HepG2 (cell line): Measurements from ENCODE around the gene SAMSN1. TPM values are rescaled to one million over a fixed set of nuclear protein-coding genes. Genes with fewer than 3 reads are reported as not detected.

ENCODE experiments used
- ATAC-seq: fragments of 200-7000 bp; cut with Tn5 transposase; 3 replicates; pipeline ENCODE4 v1.9.1; 2020; ENCODE audit warnings: mild to moderate bottlenecking, moderate library complexity
- BruUV-seq: library from RNA; stranded (reverse); fragments of 400-500 nt; replicated peaks from 2 replicates; lab custom pipeline; 2021; lab: Mats Ljungman, UMichigan
- CTCF ChIA-PET: fragments of 300-600 bp; formaldehyde crosslinking; extraction: SDS; loops from one replicate; lab custom pipeline; 2021; ENCODE audit warnings: low total read pairs, inconsistent platforms, low intra/inter-chr PET ratio; lab: Yijun Ruan, JAX
- POLR2A ChIA-PET: fragments of 350-600 bp; sonication (Branson Sonifier 250); formaldehyde crosslinking; loops from one replicate; lab custom pipeline; 2020; ENCODE audit warnings: antibody characterized with exemption, inconsistent platforms; lab: Yijun Ruan, JAX
- DNase-seq: peaks from one replicate; pipeline ENCODE4 v3.0.0-alpha.2; 2015; ENCODE audit warnings: low spot score
- FAIRE-seq: peaks from 3 replicates; lab custom pipeline; 2011; peaks lifted over from hg19 to GRCh38; lab: Jason Lieb, UNC
- H2AFZ ChIP-seq: one replicate; pipeline ENCODE4 v1.6.1; 2011; ENCODE audit warnings: low read length, inconsistent platforms
- H3K27ac ChIP-seq: fragments of 300-600 bp; 3 replicates; pipeline ENCODE4 v1.8.0; 2011; ENCODE audit warnings: mixed run types, mild to moderate bottlenecking, mixed read lengths, low read length, inconsistent platforms; ENCODE audit not compliant: insufficient read depth; ENCODE audit errors: extremely low read length
- H3K27me3 ChIP-seq, 2 experiments: fragments of 200-600 bp in 1 of 2; 2 replicates in 1 of 2; 3 replicates in 1 of 2; pipeline versions ENCODE4 v1.6.0 to v1.8.0; 2011; ENCODE audit warnings: low read length in 2 of 2, mild to moderate bottlenecking in 2 of 2, moderate library complexity in 2 of 2, inconsistent platforms in 1 of 2; ENCODE audit not compliant: insufficient read depth in 2 of 2, control insufficient read depth in 1 of 2
- H3K36me3 ChIP-seq, 2 experiments: fragments of 200-600 bp in 1 of 2; replicated peaks in 1 of 2; 2 replicates in 1 of 2; 3 replicates in 1 of 2; pipeline versions ENCODE4 v1.5.1 to v1.8.0; 2011; ENCODE audit warnings: low read length in 2 of 2, inconsistent platforms in 1 of 2; ENCODE audit not compliant: insufficient read depth in 2 of 2, control insufficient read depth in 1 of 2
- H3K4me1 ChIP-seq: 2 replicates; pipeline ENCODE4 v1.5.1; 2012; ENCODE audit warnings: low read length, inconsistent platforms; ENCODE audit not compliant: insufficient read depth
- H3K4me2 ChIP-seq: 2 replicates; pipeline ENCODE4 v1.6.0; 2011; ENCODE audit warnings: low read depth, low read length, inconsistent platforms
- H3K4me3 ChIP-seq, 3 experiments: fragments of 200-600 bp in 1 of 3; sonication (generic), shearing (Covaris generic) in 1 of 3; replicated peaks in 1 of 3; 2 replicates each; pipeline ENCODE4 v1.5.1; 2011 to 2016; ENCODE audit warnings: low read length in 3 of 3, inconsistent platforms in 2 of 3, low read depth in 2 of 3, mild to moderate bottlenecking in 2 of 3, control low read depth in 1 of 3, mixed read lengths in 1 of 3; ENCODE audit not compliant: insufficient read depth in 1 of 3
- H3K79me2 ChIP-seq: one replicate; pipeline ENCODE4 v1.6.1; 2011; ENCODE audit warnings: low read length, inconsistent platforms; ENCODE audit not compliant: insufficient read depth
- H3K9ac ChIP-seq: 2 replicates; pipeline ENCODE4 v1.6.0; 2011; ENCODE audit warnings: mild to moderate bottlenecking, low read depth, low read length, inconsistent platforms; ENCODE audit not compliant: insufficient read depth
- H3K9me3 ChIP-seq: 2 replicates; pipeline ENCODE4 v1.5.1; 2012; ENCODE audit warnings: mild to moderate bottlenecking, low read length
- H4K20me1 ChIP-seq: 2 replicates; pipeline ENCODE4 v1.6.0; 2011; ENCODE audit warnings: inconsistent platforms, mild to moderate bottlenecking, low read length, moderate library complexity; ENCODE audit not compliant: insufficient read depth
- CBX1 ChIP-seq: IDR thresholded peaks from one replicate; pipeline ENCODE4 v1.6.1; 2016; ENCODE audit warnings: antibody characterized with exemption, low read depth
- PCBP1 ChIP-seq: fragments of 200-400 bp; formaldehyde crosslinking; IDR thresholded peaks from 2 replicates; pipeline ENCODE4 v1.6.1; 2017; ENCODE audit warnings: mild to moderate bottlenecking, low read depth, low read length, borderline replicate concordance
- POLR2AphosphoS2 ChIP-seq: IDR thresholded peaks from 2 replicates; pipeline ENCODE4 v1.6.1; 2011; ENCODE audit warnings: low read depth, low read length, improper control_type of control experiment
- SALL1 ChIP-seq: sonication (generic); formaldehyde crosslinking; IDR thresholded peaks from 2 replicates; pipeline ENCODE4 v1.8.0; 2022; ENCODE audit warnings: mild to moderate bottlenecking, missing genetic modification reagents
- SNAPC2 ChIP-seq: sonication (generic); formaldehyde crosslinking; IDR thresholded peaks from 2 replicates; pipeline ENCODE4 v1.8.1; 2022; ENCODE audit warnings: mild to moderate bottlenecking, missing genetic modification reagents
- ZFP62 ChIP-seq: sonication (generic); formaldehyde crosslinking; IDR thresholded peaks from 2 replicates; pipeline ENCODE4 v1.4.0; 2020; ENCODE audit warnings: missing genetic modification reagents
- ZGPAT ChIP-seq: IDR thresholded peaks from 2 replicates; pipeline ENCODE4 v1.6.1; 2016; ENCODE audit warnings: mild to moderate bottlenecking
- ZNF549 ChIP-seq: sonication (generic); formaldehyde crosslinking; IDR thresholded peaks from 2 replicates; pipeline ENCODE4 v1.5.0; 2020; ENCODE audit warnings: missing genetic modification reagents
- ZNF556 ChIP-seq: sonication (generic); formaldehyde crosslinking; IDR thresholded peaks from 2 replicates; pipeline ENCODE4 v1.4.0; 2020; ENCODE audit warnings: mild to moderate bottlenecking, missing genetic modification reagents, borderline replicate concordance
- WGBS: methylation state at CpG from one replicate; pipeline ENCODE4 v1.1.6; 2017; ENCODE audit warnings: low lambda C conversion rate; 5-methylcytosine and 5-hydroxymethylcytosine counted together
- in situ Hi-C: cut with HindIII; loops from 2 replicates; pipeline ENCODE4 v1.10.0; 2017; ENCODE audit warnings: low pct_unique_long_range_greater_than_20kb; ENCODE audit not compliant: extremely low pct_ligation_motif_present
- intact Hi-C: fragments of 100-400 bp; cut with micrococcal nuclease; formaldehyde crosslinking; loops from one replicate; pipeline ENCODE4 v1.10.0; 2022; ENCODE audit not compliant: unreplicated experiment
- polyA plus RNA-seq, 8 experiments: library from polyadenylated mRNA; depleted of rRNA in 3 of 8; stranded (reverse) in 7 of 8; unstranded in 1 of 8; fragments of >200 nt; fragmentation: Illumina TruSeq in 4 of 8; extraction: Trizol in 4 of 8; gene quantifications; 2 replicates each; pipeline versions ENCODE4 v1.2.1 to v1.2.3, GENCODE V29; 2011 to 2016; ENCODE audit warnings: low read depth in 4 of 8, missing spikeins in 1 of 8, mixed read lengths in 1 of 8; ENCODE audit not compliant: insufficient read depth in 1 of 8
- total RNA-seq, 5 experiments: library from RNA; depleted of rRNA; stranded (reverse); fragments of >200 nt; fragmentation: Illumina TruSeq; extraction: Trizol; gene quantifications; 2 replicates each; pipeline ENCODE4 v1.2.3, GENCODE V29; 2016; ENCODE audit warnings: low read depth in 1 of 5
- TF ChIP-seq, protein P1 (sequence below): sonication (generic); formaldehyde crosslinking; IDR thresholded peaks from 2 replicates; pipeline ENCODE4 v1.4.0; 2020; ENCODE audit warnings: missing genetic modification reagents
- TF ChIP-seq, protein P2 (sequence below): sonication (generic); formaldehyde crosslinking; IDR thresholded peaks from 2 replicates; pipeline ENCODE4 v1.9.0; 2021; ENCODE audit warnings: missing genetic modification reagents, mild to moderate bottlenecking, borderline replicate concordance

Gene SAMSN1
- total and polyA plus RNA-seq, 2 of the 13 experiments (the other 11 are each of a cell fraction or from before 2014, with no cell fraction given) = 0.09 TPM; not detected in 1

DNA sequence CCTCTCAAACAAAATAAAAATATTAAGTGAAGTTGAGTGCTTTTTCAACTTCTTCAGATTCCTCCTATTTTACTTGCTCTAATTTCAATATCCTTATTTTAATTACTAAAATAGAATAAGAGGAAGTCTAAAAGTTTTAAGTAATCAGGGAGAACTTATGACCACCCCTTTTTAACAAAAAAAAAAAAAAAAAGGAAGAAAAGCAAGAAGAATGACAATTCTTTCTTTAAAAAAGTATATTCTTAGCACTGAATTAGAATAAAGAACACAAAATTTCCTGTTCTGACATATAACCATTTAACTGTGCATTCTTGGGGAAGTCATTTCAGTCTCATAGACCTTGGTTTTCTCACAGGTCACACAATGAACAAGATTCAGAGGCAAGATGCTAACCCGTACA is 46.8 kb downstream of the SAMSN1 start:
- Histone ChIP-seq H3K4me1 (no peaks in the 10 kb centered on the region), H3K27me3 (no peaks in the 10 kb centered on the region), H3K9me3 (no peaks in the 10 kb centered on the region), H3K27ac (no peak overlapping the region), H4K20me1 (no peaks in the 10 kb centered on the region), H2AFZ (no peak overlapping the region), H3K4me3 (no peak overlapping the region), H3K36me3 (no peaks in the 10 kb centered on the region), H3K79me2 (no peaks in the 10 kb centered on the region), H3K9ac (no peak overlapping the region), H3K4me2 (no peak overlapping the region)
- POLR2A ChIA-PET = no interaction called here
- TF ChIP-seq ZNF556 (no peak), ZGPAT (CRISPR knock-in tag) (no peak), PCBP1 (no peak), ZFP62 (CRISPR knock-in tag) (no peak), ZNF549 (CRISPR knock-in tag) (no peak), SALL1 (CRISPR knock-in tag) (no peak), SNAPC2 (CRISPR knock-in tag) (no peak), CBX1 (no peak), POLR2AphosphoS2 (no peak)
- TF ChIP-seq, protein P1, sequence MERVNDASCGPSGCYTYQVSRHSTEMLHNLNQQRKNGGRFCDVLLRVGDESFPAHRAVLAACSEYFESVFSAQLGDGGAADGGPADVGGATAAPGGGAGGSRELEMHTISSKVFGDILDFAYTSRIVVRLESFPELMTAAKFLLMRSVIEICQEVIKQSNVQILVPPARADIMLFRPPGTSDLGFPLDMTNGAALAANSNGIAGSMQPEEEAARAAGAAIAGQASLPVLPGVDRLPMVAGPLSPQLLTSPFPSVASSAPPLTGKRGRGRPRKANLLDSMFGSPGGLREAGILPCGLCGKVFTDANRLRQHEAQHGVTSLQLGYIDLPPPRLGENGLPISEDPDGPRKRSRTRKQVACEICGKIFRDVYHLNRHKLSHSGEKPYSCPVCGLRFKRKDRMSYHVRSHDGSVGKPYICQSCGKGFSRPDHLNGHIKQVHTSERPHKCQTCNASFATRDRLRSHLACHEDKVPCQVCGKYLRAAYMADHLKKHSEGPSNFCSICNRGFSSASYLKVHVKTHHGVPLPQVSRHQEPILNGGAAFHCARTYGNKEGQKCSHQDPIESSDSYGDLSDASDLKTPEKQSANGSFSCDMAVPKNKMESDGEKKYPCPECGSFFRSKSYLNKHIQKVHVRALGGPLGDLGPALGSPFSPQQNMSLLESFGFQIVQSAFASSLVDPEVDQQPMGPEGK = no peak
- TF ChIP-seq, protein P2, sequence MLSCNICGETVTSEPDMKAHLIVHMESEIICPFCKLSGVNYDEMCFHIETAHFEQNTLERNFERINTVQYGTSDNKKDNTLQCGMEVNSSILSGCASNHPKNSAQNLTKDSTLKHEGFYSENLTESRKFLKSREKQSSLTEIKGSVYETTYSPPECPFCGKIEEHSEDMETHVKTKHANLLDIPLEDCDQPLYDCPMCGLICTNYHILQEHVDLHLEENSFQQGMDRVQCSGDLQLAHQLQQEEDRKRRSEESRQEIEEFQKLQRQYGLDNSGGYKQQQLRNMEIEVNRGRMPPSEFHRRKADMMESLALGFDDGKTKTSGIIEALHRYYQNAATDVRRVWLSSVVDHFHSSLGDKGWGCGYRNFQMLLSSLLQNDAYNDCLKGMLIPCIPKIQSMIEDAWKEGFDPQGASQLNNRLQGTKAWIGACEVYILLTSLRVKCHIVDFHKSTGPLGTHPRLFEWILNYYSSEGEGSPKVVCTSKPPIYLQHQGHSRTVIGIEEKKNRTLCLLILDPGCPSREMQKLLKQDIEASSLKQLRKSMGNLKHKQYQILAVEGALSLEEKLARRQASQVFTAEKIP (CRISPR knock-in tag) = no peak
- FAIRE-seq = no peak
- ATAC-seq = no peak
- DNase-seq = no peak
- intact Hi-C loops = no loop called here
- CTCF ChIA-PET = no interaction called here
- in situ Hi-C loops = no loop called here
- no TSS peak for BruUV-seq
- WGBS = 0% methylated on average over 1 of the region's 1 CpG
